HCT116 (cell line): Measurements from ENCODE around the gene ZNF782. TPM values are rescaled to one million over a fixed set of nuclear protein-coding genes. Genes with fewer than 3 reads are reported as not detected.

Source experiments
- ATAC-seq: fragments of 200-7000 bp; cut with Tn5 transposase; 2 replicates; pipeline ENCODE4 v1.9.1; 2020; ENCODE audit warnings: mild to moderate bottlenecking, moderate library complexity
- BruUV-seq: library from RNA; stranded (reverse); fragments of 400-500 nt; replicated peaks from 2 replicates; lab custom pipeline; 2021; lab: Mats Ljungman, UMichigan
- CTCF ChIA-PET: fragments of 300-600 bp; sonication (Branson Sonifier 250); formaldehyde crosslinking; loops from one replicate; lab custom pipeline; 2021; ENCODE audit warnings: antibody characterized with exemption; lab: Charles Lee
- POLR2A ChIA-PET: fragments of 300-600, 350-600 bp; sonication (Branson Sonifier 250); formaldehyde crosslinking; loops from one replicate; lab custom pipeline; 2021; ENCODE audit warnings: antibody characterized with exemption; lab: Charles Lee
- RAD21 ChIA-PET, 2 experiments: fragments of 300-600 bp; sonication (Branson Sonifier 250); formaldehyde crosslinking; loops; one replicate each; lab custom pipeline; 2023; ENCODE audit warnings: low total read pairs in 2 of 2; ENCODE audit not compliant: uncharacterized antibody in 2 of 2, unreplicated experiment in 2 of 2, low non-redundant PET in 1 of 2; lab: Charles Lee
- DNase-seq: peaks from one replicate; pipeline ENCODE4 v3.0.0-alpha.2; 2010; ENCODE audit warnings: low read depth, low spot score
- H2AFZ ChIP-seq: fragments of 200-600 bp; shearing (Covaris generic), sonication (generic); 2 replicates; pipeline ENCODE4 v1.6.1; 2017; ENCODE audit warnings: low read depth, mixed run types, mixed read lengths, antibody characterized with exemption, low read length; ENCODE audit not compliant: poor library complexity, severe bottlenecking
- H3K27ac ChIP-seq: 2 replicates; pipeline ENCODE4 v1.5.1; 2012; ENCODE audit warnings: low read depth, low read length
- H3K27me3 ChIP-seq: fragments of 200-600 bp; sonication (generic); 2 replicates; pipeline ENCODE4 v1.6.1; 2016; ENCODE audit warnings: mixed run types, low read length, mixed read lengths; ENCODE audit not compliant: insufficient read depth
- H3K36me3 ChIP-seq, 2 experiments: fragments of 200-500 bp in 1 of 2; fragments of 200-600 bp in 1 of 2; sonication (Bioruptor generic) in 1 of 2; sonication (generic) in 1 of 2; 2 replicates each; pipeline versions ENCODE4 v1.5.1 to v1.6.1; 2014 to 2016; ENCODE audit warnings: low read length in 2 of 2, inconsistent platforms in 1 of 2, mixed read lengths in 1 of 2, mixed run types in 1 of 2; ENCODE audit not compliant: insufficient read depth in 2 of 2, control insufficient read depth in 1 of 2
- H3K4me1 ChIP-seq, 2 experiments: fragments of 200-600 bp in 1 of 2; sonication (generic) in 1 of 2; 2 replicates each; pipeline versions ENCODE4 v1.5.1 to v1.6.1; 2012 to 2017; ENCODE audit warnings: low read length in 2 of 2, inconsistent platforms in 1 of 2, mild to moderate bottlenecking in 1 of 2, mixed read lengths in 1 of 2, mixed run types in 1 of 2, moderate library complexity in 1 of 2; ENCODE audit not compliant: insufficient read depth in 2 of 2, control insufficient read depth in 1 of 2
- H3K4me2 ChIP-seq: fragments of 200-600 bp; sonication (generic); 2 replicates; pipeline ENCODE4 v1.6.1; 2017; ENCODE audit warnings: mixed run types, low read length, mixed read lengths
- H3K4me3 ChIP-seq, 2 experiments: fragments of 200-600 bp in 1 of 2; sonication (generic) in 1 of 2; replicated peaks in 1 of 2; 2 replicates each; pipeline ENCODE4 v1.5.1; 2011 to 2016; ENCODE audit warnings: low read length in 2 of 2, control low read depth in 1 of 2, low read depth in 1 of 2, mild to moderate bottlenecking in 1 of 2, mixed read lengths in 1 of 2, mixed run types in 1 of 2
- H3K79me2 ChIP-seq: fragments of 200-600 bp; sonication (generic); 2 replicates; pipeline ENCODE4 v1.6.1; 2017; ENCODE audit warnings: mild to moderate bottlenecking, mixed run types, low read length, moderate library complexity, mixed read lengths; ENCODE audit not compliant: insufficient read depth
- H3K9ac ChIP-seq: fragments of 200-600 bp; sonication (generic); 2 replicates; pipeline ENCODE4 v1.6.1; 2016; ENCODE audit warnings: low read length, mixed read lengths
- H3K9me2 ChIP-seq: fragments of 200-600 bp; sonication (generic), shearing (Covaris generic); 2 replicates; pipeline ENCODE4 v1.6.1; 2017; ENCODE audit warnings: mixed run types, mild to moderate bottlenecking, moderate library complexity; ENCODE audit not compliant: insufficient read depth
- H3K9me3 ChIP-seq, 2 experiments: fragments of 200-500 bp in 1 of 2; fragments of 200-600 bp in 1 of 2; sonication (Bioruptor generic) in 1 of 2; sonication (generic) in 1 of 2; 2 replicates each; pipeline ENCODE4 v1.6.1; 2014 to 2017; ENCODE audit warnings: low read length in 2 of 2, mixed read lengths in 2 of 2, inconsistent platforms in 1 of 2, low read depth in 1 of 2, mild to moderate bottlenecking in 1 of 2, mixed run types in 1 of 2, moderate library complexity in 1 of 2; ENCODE audit not compliant: control insufficient read depth in 1 of 2, insufficient read depth in 1 of 2
- H4K20me1 ChIP-seq: fragments of 200-600 bp; sonication (generic), shearing (Covaris generic); 2 replicates; pipeline ENCODE4 v1.6.1; 2017; ENCODE audit warnings: mixed run types, mild to moderate bottlenecking, moderate library complexity; ENCODE audit not compliant: insufficient read depth
- CEBPB ChIP-seq: IDR thresholded peaks from 2 replicates; pipeline ENCODE4 v1.6.1; 2012; ENCODE audit warnings: low read depth
- EZH2 ChIP-seq: fragments of 200-600 bp; sonication (generic); IDR thresholded peaks from 2 replicates; pipeline ENCODE4 v1.6.1; 2017; ENCODE audit warnings: antibody characterized with exemption, mixed run types
- SRF ChIP-seq: IDR thresholded peaks from 2 replicates; pipeline ENCODE4 v1.6.1; 2012; ENCODE audit warnings: low read depth
- TCF7L2 ChIP-seq: IDR thresholded peaks from 2 replicates; pipeline ENCODE4 v1.7.0; 2011; ENCODE audit warnings: borderline replicate concordance, inconsistent platforms; ENCODE audit not compliant: insufficient read depth, insufficient read length; ENCODE audit errors: extremely low read depth
- intact Hi-C: fragments of 100-400 bp; cut with micrococcal nuclease; formaldehyde crosslinking; loops from 2 replicates; pipeline ENCODE4 v1.10.0; 2022
- total RNA-seq: library from RNA; stranded (reverse); gene quantifications from one replicate; pipeline ENCODE4 v1.2.1, GENCODE V29; 2021; ENCODE audit not compliant: unreplicated experiment
- TF ChIP-seq, protein P1 (sequence below), 3 experiments: fragments of 200-600 bp in 1 of 3; sonication (generic) in 1 of 3; IDR thresholded peaks in 2 of 3; conservative IDR thresholded peaks in 1 of 3; 2 replicates each; pipeline ENCODE4 v1.5.1; 2012 to 2017; ENCODE audit warnings: low read depth in 2 of 3, low read length in 2 of 3, antibody characterized with exemption in 1 of 3, borderline replicate concordance in 1 of 3, control low read depth in 1 of 3, mild to moderate bottlenecking in 1 of 3, mixed read lengths in 1 of 3, mixed run types in 1 of 3, moderate library complexity in 1 of 3; ENCODE audit not compliant: insufficient read depth in 1 of 3

ZNF782 gene
- total RNA-seq, 1 experiment from 2014 or later: 3.7 TPM

DNA sequence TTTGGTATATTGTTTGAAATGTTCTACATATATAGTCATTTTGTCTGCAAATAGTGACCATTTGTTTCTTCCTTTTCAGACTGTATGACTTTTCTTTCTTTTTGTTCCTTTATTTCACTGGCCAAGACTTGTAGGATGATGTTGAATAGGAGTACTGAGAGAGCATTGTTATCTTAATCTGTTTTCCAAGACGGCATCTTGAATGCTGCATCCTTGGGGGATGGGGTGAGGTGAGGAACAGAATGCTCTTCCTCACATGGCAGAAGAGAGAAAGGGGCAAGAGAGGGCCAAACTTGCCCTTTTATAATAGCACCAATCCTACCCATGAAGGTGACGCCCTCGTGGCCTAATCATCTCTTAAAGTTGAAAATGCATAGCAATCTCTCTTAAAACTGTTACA lies 72.8 kb downstream of the ZNF782 start:
- CTCF ChIA-PET: no interaction called here
- H3K4me3 ChIP-seq: no peak overlapping the region
- no peak overlapping the region for H3K9ac ChIP-seq
- no peaks in the 10 kb centered on the region for H3K9me2 ChIP-seq
- POLR2A ChIA-PET: no interaction called here
- H3K36me3 ChIP-seq: no peaks in the 10 kb centered on the region
- H3K79me2 ChIP-seq: no peaks in the 10 kb centered on the region
- H3K4me1 ChIP-seq: no peaks in the 10 kb centered on the region
- TF ChIP-seq EZH2: no peak
- TF ChIP-seq TCF7L2: no peak
- no peak for TF ChIP-seq SRF
- TF ChIP-seq CEBPB: no peak
- TF ChIP-seq, all 23 proteins: peak for 0
- no TSS peak for BruUV-seq
- DNase-seq: no peak
- intact Hi-C loops: no loop called here
- Histone ChIP-seq H3K27me3 (no peaks in the 10 kb centered on the region), H3K9me3 (peaks cover under 1 to 4% of the 10 kb centered on the region in 2 experiments; a peak in 2 of 4 replicates), H4K20me1 (no peaks in the 10 kb centered on the region), H3K27ac (no peak overlapping the region), H3K4me2 (no peak overlapping the region), H2AFZ (no peak overlapping the region)
- ATAC-seq: no peak
- RAD21 ChIA-PET: no interaction called here

DNA sequence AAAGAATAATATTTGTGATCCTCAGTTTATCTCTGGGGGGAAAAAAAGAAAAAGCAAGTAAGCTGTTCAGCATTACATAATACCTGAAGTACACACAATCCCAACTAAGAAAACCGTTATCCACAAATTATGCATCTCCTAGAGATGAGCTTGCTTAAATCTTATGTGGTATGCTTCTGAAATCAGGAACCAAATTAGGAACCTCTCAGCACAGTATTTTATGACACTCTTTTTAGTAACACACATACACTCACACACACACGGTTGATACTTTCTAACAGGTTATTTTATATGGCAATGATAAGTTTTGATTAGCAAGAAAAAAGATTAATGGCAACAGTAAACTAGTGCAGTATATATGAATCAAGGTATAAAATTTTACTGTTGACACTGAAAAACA lies 75.2 kb downstream of the ZNF782 start:
- Histone ChIP-seq H3K27me3 (no peaks in the 10 kb centered on the region), H3K4me2 (no peak overlapping the region), H3K9me2 (no peaks in the 10 kb centered on the region), H3K9ac (no peak overlapping the region), H3K9me3 (no peaks in the 10 kb centered on the region; a peak in 2 of 4 replicates), H3K27ac (no peak overlapping the region), H3K4me3 (no peak overlapping the region), H4K20me1 (no peaks in the 10 kb centered on the region), H3K4me1 (no peaks in the 10 kb centered on the region), H2AFZ (no peak overlapping the region), H3K79me2 (no peaks in the 10 kb centered on the region), H3K36me3 (no peaks in the 10 kb centered on the region)
- intact Hi-C loops: no loop called here
- DNase-seq: no peak
- ChIA-PET CTCF (no interaction called here), POLR2A (no interaction called here), RAD21 (no interaction called here)
- TF ChIP-seq, protein P1, sequence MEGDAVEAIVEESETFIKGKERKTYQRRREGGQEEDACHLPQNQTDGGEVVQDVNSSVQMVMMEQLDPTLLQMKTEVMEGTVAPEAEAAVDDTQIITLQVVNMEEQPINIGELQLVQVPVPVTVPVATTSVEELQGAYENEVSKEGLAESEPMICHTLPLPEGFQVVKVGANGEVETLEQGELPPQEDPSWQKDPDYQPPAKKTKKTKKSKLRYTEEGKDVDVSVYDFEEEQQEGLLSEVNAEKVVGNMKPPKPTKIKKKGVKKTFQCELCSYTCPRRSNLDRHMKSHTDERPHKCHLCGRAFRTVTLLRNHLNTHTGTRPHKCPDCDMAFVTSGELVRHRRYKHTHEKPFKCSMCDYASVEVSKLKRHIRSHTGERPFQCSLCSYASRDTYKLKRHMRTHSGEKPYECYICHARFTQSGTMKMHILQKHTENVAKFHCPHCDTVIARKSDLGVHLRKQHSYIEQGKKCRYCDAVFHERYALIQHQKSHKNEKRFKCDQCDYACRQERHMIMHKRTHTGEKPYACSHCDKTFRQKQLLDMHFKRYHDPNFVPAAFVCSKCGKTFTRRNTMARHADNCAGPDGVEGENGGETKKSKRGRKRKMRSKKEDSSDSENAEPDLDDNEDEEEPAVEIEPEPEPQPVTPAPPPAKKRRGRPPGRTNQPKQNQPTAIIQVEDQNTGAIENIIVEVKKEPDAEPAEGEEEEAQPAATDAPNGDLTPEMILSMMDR (IDR thresholded peaks at IDR 0.05 in 2 of 3, conservative IDR thresholded peaks at IDR 0.05 in 1 of 3; ENCODE audit: borderline replicate concordance in 1 of 3, insufficient read depth in 1 of 3, low read depth in 2 of 3, low read length in 2 of 3): no peak
- BruUV-seq: no TSS peak
- ATAC-seq: no peak
